OCI-LY1 (cell line): Measurements from ENCODE around the gene TUBGCP2.

Experiments used
- H2AFZ ChIP-seq: fragments of 200-600 bp; sonication (generic), shearing (Covaris generic); 2 replicates; pipeline ENCODE4 v1.6.0; 2014; ENCODE audit warnings: antibody characterized with exemption, mild to moderate bottlenecking, low read length
- H3F3A ChIP-seq: fragments of 200-600 bp; sonication (generic), shearing (Covaris generic); 2 replicates; pipeline ENCODE4 v1.6.0; 2014; ENCODE audit warnings: mild to moderate bottlenecking, antibody characterized with exemption, low read length, moderate library complexity; ENCODE audit not compliant: insufficient read depth
- H3K27ac ChIP-seq: fragments of 200-600 bp; sonication (generic); 2 replicates; pipeline ENCODE4 v1.5.1; 2014; ENCODE audit warnings: low read length, mixed run types, mild to moderate bottlenecking, low read depth; ENCODE audit not compliant: poor library complexity, severe bottlenecking
- H3K27me3 ChIP-seq: fragments of 200-600 bp; sonication (generic); 2 replicates; pipeline ENCODE4 v1.6.0; 2014; ENCODE audit warnings: antibody characterized with exemption, mild to moderate bottlenecking, low read length, moderate library complexity; ENCODE audit not compliant: insufficient read depth
- H3K36me3 ChIP-seq: fragments of 200-600 bp; sonication (generic); 2 replicates; pipeline ENCODE4 v1.6.1; 2014; ENCODE audit warnings: mild to moderate bottlenecking, antibody characterized with exemption, low read length, moderate library complexity, mixed read lengths; ENCODE audit not compliant: insufficient read depth
- H3K4me1 ChIP-seq: fragments of 200-600 bp; sonication (generic); 2 replicates; pipeline ENCODE4 v1.5.1; 2014; ENCODE audit warnings: mild to moderate bottlenecking, low read length, moderate library complexity; ENCODE audit not compliant: insufficient read depth, severe bottlenecking
- H3K4me2 ChIP-seq: fragments of 200-600 bp; sonication (generic), shearing (Covaris generic); 2 replicates; pipeline ENCODE4 v1.6.1; 2014; ENCODE audit warnings: low read length
- H3K4me3 ChIP-seq: fragments of 200-600 bp; sonication (generic); 2 replicates; pipeline ENCODE4 v1.5.1; 2014; ENCODE audit warnings: low read length, low read depth, mild to moderate bottlenecking, mixed read lengths; ENCODE audit not compliant: poor library complexity, severe bottlenecking
- H3K79me2 ChIP-seq: fragments of 200-600 bp; shearing (Covaris generic); 2 replicates; pipeline ENCODE4 v1.6.1; 2016; ENCODE audit warnings: mixed run types, low read length, mixed read lengths; ENCODE audit not compliant: insufficient read depth
- H3K9ac ChIP-seq: fragments of 200-600 bp; sonication (generic), shearing (Covaris generic); 2 replicates; pipeline ENCODE4 v1.6.1; 2014; ENCODE audit warnings: mild to moderate bottlenecking, low read length, mixed read lengths
- H3K9me2 ChIP-seq: fragments of 200-600 bp; sonication (generic), shearing (Covaris generic); 2 replicates; pipeline ENCODE4 v1.6.1; 2014; ENCODE audit warnings: low read depth, mild to moderate bottlenecking, low read length, mixed read lengths
- H3K9me3 ChIP-seq: fragments of 200-600 bp; shearing (Covaris generic); 2 replicates; pipeline ENCODE4 v1.6.1; 2014; ENCODE audit warnings: low read length, mixed read lengths
- H4K20me1 ChIP-seq: fragments of 200-600 bp; sonication (generic), shearing (Covaris generic); 2 replicates; pipeline ENCODE4 v1.6.0; 2016; ENCODE audit warnings: mild to moderate bottlenecking, low read length; ENCODE audit not compliant: insufficient read depth
- CTCF ChIP-seq: fragments of 200-600 bp; sonication (generic), shearing (Covaris generic); IDR thresholded peaks from 2 replicates; pipeline ENCODE4 v1.5.1; 2017; ENCODE audit warnings: mild to moderate bottlenecking, antibody characterized with exemption, low read length, moderate library complexity, mixed read lengths
- EZH2 ChIP-seq: fragments of 200-600 bp; sonication (generic), shearing (Covaris generic); IDR thresholded peaks from 2 replicates; pipeline ENCODE4 v1.8.0; 2017; ENCODE audit warnings: borderline replicate concordance, mixed run types, mild to moderate bottlenecking, antibody characterized with exemption, low read length, moderate library complexity, mixed read lengths

The TUBGCP2 gene

GRCh38 chr10:133349160-133349568 lies 40.5 kb upstream of the TUBGCP2 start:
- Histone ChIP-seq H3K4me2 (no peak overlapping the region), H3K79me2 (no peaks in the 10 kb centered on the region), H3K4me1 (no peaks in the 10 kb centered on the region), H3K27me3 (peaks cover 8% of the 10 kb centered on the region; the same call in 1 of the 2 replicates), H3K27ac (no peak overlapping the region), H2AFZ (no peak overlapping the region), H4K20me1 (no peaks in the 10 kb centered on the region), H3F3A (no peaks in the 10 kb centered on the region), H3K4me3 (no peak overlapping the region), H3K9ac (no peak overlapping the region), H3K9me3 (no peaks in the 10 kb centered on the region), H3K36me3 (no peaks in the 10 kb centered on the region), H3K9me2 (no peaks in the 10 kb centered on the region)
- TF ChIP-seq CTCF (no peak), EZH2 (no peak)

GRCh38 chr10:133347710-133348517 lies 39.2 kb upstream of the TUBGCP2 start:
- H3K27me3 ChIP-seq, result peaks cover 8% of the 10 kb centered on the region; the same call in 1 of the 2 replicates
- H3K27ac ChIP-seq, result no peak overlapping the region
- no peak overlapping the region for H3K4me3 ChIP-seq
- no peaks in the 10 kb centered on the region for H3K9me2 ChIP-seq
- H4K20me1 ChIP-seq, result no peaks in the 10 kb centered on the region
- no peaks in the 10 kb centered on the region for H3F3A ChIP-seq
- no peak overlapping the region for H3K4me2 ChIP-seq
- TF ChIP-seq CTCF, result no peak
- TF ChIP-seq EZH2, result no peak
- no peaks in the 10 kb centered on the region for H3K4me1 ChIP-seq
- H3K36me3 ChIP-seq, result no peaks in the 10 kb centered on the region
- H3K9me3 ChIP-seq, result no peaks in the 10 kb centered on the region
- no peak overlapping the region for H2AFZ ChIP-seq
- no peaks in the 10 kb centered on the region for H3K79me2 ChIP-seq
- no peak overlapping the region for H3K9ac ChIP-seq

GRCh38 chr10:133346413-133346812 lies 37.7 kb upstream of the TUBGCP2 start:
- H3K27ac ChIP-seq, result no peak overlapping the region
- H3F3A ChIP-seq, result no peaks in the 10 kb centered on the region
- H3K9me3 ChIP-seq, result no peaks in the 10 kb centered on the region
- no peaks in the 10 kb centered on the region for H4K20me1 ChIP-seq
- no peaks in the 10 kb centered on the region for H3K36me3 ChIP-seq
- no peaks in the 10 kb centered on the region for H3K79me2 ChIP-seq
- H3K4me2 ChIP-seq, result no peak overlapping the region
- H2AFZ ChIP-seq, result no peak overlapping the region
- H3K27me3 ChIP-seq, result peaks cover 8% of the 10 kb centered on the region; the same call in 1 of the 2 replicates
- H3K9ac ChIP-seq, result no peak overlapping the region
- no peaks in the 10 kb centered on the region for H3K9me2 ChIP-seq
- H3K4me3 ChIP-seq, result no peak overlapping the region
- TF ChIP-seq CTCF (no peak), EZH2 (no peak)
- no peaks in the 10 kb centered on the region for H3K4me1 ChIP-seq
